Effector memory CD4-positive, alpha-beta T cell (primary cell): Measurements from ENCODE around the gene P2RX1.

Experiments used
- DNase-seq, 3 donors: peaks; one replicate each; pipeline ENCODE4 v3.0.0-alpha.2; 2020
- H3K27ac ChIP-seq: 2 replicates; pipeline ENCODE4 v1.7.0; 2013; ENCODE audit warnings: mild to moderate bottlenecking, low read length, moderate library complexity; ENCODE audit not compliant: insufficient read depth, poor library complexity, severe bottlenecking
- H3K27me3 ChIP-seq: replicated peaks from 2 replicates; pipeline ENCODE4 v1.7.0; 2013; ENCODE audit warnings: mild to moderate bottlenecking, low read length; ENCODE audit not compliant: insufficient read depth, control insufficient read depth, poor library complexity, severe bottlenecking
- H3K36me3 ChIP-seq: 2 replicates; pipeline ENCODE4 v1.7.0; 2013; ENCODE audit warnings: mild to moderate bottlenecking, low read length, moderate library complexity; ENCODE audit not compliant: control insufficient read depth, insufficient read depth
- H3K4me1 ChIP-seq: 2 replicates; pipeline ENCODE4 v1.7.0; 2013; ENCODE audit warnings: low read length, mild to moderate bottlenecking; ENCODE audit not compliant: control insufficient read depth, insufficient read depth, poor library complexity, severe bottlenecking
- H3K4me3 ChIP-seq: 2 replicates; pipeline ENCODE4 v1.7.0; 2013; ENCODE audit warnings: low read length, low read depth, mild to moderate bottlenecking; ENCODE audit not compliant: insufficient read depth, poor library complexity, severe bottlenecking
- H3K9me3 ChIP-seq: 2 replicates; pipeline ENCODE4 v1.7.0; 2013; ENCODE audit warnings: mild to moderate bottlenecking, low read length, moderate library complexity; ENCODE audit not compliant: control insufficient read depth

P2RX1 gene

DNA sequence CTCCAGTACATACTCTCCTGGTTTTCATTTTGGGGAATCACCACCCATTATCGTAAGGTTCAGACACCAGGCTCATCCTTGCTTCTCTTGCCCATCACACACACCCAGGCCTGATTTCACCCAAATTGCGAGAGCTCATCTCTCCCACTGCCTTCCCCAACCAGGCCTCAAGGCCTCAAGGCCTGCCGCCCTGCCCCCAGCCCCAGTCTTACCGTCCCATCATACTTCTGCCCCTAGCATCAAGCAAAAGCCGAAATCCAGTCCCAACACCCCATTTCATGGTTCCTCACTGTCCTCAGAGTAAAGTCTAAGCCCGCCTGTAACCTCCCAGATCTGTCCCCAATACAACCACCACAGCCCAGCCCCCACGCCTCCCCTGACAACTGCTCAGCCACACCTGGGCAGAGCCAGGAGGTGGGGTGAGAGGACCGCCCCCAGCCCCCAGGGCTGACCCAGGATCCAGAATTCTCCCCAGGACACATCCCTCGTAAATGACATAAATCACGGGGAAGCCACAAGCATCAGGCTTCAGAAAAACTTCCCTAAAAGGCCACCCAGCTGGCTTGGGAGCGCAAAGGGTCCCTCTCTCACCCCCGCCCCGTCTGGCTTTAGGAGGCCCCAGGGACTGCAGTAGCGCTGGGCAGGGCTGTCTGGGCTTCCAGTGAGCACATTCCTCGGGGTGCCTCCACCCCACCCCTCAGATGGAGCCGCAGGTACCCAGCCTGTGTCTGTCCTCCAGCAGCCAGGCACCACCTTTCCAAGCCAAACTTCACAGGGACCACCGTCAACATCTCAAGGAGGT, 9.6 kb upstream of the P2RX1 start:
- Histone ChIP-seq H3K27me3 (no peaks in the 10 kb centered on the region), H3K4me1 (no peaks in the 10 kb centered on the region), H3K27ac (no peak overlapping the region), H3K9me3 (no peaks in the 10 kb centered on the region), H3K36me3 (peaks cover 66% of the 10 kb centered on the region), H3K4me3 (no peak overlapping the region)
- no peak for DNase-seq

DNA sequence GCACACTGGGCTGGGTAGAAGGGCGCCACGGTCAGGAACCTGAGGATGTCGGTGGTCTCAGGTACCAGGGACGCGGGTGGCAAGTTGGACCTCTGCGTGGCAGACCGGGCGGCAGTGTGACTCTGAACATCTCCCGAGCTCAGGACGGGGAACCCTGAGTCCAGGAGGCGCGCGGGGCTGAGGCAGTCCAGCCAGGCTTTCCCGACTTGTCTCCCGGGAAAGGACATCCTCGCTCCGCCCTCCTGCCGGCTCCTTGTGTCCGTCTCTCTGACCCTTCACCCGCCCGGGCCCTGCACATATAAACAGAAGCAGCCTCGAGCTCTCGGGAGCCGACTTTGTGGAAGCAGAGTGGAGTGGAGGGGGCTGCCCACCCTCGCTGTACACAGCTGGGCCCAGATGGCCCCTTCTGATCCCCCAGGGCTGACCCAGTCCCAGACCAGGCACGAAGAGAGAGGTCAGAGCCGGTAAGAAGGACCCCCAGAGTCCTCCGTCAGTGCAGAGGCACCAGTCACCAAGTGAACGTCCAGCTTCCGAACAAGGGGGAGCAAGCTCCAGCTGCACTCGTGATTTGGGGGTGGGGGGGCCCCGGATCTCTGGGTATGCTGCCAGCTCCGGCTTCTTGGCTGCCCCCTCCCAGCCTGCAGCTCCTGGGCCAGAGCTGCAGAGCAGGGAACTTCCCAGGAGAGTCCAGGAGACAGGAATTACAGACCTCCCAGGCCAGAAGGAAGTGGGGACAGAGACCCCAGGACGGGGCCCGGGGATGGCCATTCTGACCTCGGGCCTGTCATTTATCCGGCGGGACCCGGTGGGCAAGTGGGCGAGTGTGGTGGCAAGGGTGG, 8.5 kb upstream of the P2RX1 start:
- H3K4me1 ChIP-seq: no peaks in the 10 kb centered on the region
- no peak for DNase-seq
- peaks cover 54% of the 10 kb centered on the region for H3K36me3 ChIP-seq
- H3K4me3 ChIP-seq: no peak overlapping the region
- H3K27ac ChIP-seq: no peak overlapping the region
- H3K9me3 ChIP-seq: no peaks in the 10 kb centered on the region
- H3K27me3 ChIP-seq: no peaks in the 10 kb centered on the region

DNA sequence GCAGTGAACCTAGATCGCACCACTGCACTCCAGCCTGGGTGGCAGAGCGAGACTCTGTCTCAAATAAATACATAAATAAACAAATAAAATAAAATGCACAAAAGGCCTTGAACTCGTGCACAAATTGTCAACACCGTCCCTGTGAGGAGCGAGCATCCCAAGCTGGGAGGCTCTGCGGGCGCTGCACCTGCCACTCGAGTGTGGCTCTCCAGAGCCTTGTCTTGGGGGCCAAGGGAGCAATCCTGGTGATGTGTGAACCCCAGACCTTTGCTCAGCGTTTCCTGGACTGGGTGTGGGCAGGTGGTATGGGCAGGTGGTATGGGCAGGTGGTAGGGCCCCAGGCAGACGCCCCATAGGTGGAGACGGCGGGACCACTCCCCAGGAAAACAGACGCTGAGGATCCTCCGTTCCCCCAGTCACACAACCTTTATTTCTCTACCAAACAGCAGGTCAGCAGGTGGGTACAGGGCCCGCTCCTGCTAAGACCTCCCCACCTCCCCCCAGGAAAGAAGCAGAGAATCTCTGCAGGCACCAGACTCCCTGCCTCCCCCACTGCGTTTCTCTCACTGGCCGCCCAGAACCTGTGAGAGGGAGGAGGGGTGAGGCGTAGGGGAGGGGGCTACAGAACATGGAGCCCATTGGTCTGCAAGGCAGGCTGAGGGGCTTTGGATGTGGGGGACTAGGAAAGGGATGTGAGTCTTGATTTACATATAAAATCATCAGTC, 7.4 kb upstream of the P2RX1 start:
- H3K4me1 ChIP-seq: no peaks in the 10 kb centered on the region
- H3K27ac ChIP-seq: no peak overlapping the region
- no peaks in the 10 kb centered on the region for H3K27me3 ChIP-seq
- no peak overlapping the region for H3K4me3 ChIP-seq
- no peaks in the 10 kb centered on the region for H3K9me3 ChIP-seq
- peaks cover 43% of the 10 kb centered on the region for H3K36me3 ChIP-seq
- no peak for DNase-seq

DNA sequence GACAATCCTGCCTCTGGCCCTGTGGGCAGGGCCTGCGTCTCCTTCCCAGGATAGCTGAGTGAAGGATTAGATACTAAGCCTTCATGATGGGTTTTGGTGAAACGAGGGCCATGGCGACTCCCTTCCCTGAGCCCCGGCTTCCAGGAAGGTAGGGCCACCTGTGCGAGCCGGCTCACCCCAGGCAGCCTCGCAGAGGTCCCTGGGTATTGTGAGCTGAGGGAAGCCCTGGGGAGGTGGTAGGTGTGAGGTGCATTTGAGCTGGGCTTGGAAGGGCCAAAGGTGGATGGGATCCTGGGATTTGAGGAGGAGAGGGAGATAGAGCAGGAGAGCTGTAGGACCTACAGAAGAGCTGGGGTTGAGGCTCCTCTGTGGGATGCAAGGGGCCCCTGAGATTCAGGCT, 6.5 kb upstream of the P2RX1 start:
- H3K27me3 ChIP-seq: no peaks in the 10 kb centered on the region
- peaks cover 35% of the 10 kb centered on the region for H3K36me3 ChIP-seq
- H3K4me3 ChIP-seq: no peak overlapping the region
- no peak for DNase-seq
- no peaks in the 10 kb centered on the region for H3K4me1 ChIP-seq
- H3K27ac ChIP-seq: no peak overlapping the region
- H3K9me3 ChIP-seq: no peaks in the 10 kb centered on the region

DNA sequence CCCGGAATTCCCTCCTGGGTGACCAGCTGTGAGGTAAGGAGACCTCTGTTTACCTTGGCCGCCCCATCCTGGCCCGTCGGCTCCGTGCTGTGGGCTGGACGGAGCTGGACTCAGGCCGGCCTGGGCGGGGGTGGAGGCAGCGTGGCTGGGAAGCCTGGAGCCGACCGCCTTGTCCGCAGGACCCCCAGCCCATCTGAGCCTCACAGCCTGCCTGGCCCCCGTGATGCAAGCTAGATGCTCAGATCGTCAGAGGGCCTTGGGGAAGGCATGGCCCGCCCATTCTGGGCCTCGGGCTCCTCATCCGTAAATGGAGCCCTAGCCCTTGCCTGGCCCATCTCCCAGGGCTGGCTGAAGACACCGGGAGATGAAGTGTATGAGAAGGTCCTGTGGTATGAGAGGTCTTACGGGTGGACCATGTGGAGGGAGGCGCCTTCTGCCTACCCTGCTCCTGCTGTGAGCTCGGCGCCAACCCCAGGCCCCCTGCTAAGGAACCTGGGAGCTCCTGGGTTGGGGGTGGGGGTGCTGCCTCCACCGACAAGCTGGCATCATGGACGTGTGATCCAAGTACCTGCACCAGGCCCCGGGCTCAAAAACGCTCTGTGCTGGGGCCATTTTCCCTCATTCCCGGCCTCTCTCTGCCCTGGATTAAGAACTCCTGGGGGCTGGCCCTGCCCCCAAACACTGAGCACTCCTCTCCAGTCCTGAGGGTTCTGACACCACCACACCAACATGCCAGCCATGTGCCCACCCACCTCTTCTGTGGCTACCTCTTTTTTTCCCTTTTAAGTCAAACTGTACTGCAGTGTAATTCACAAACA, 5.4 kb upstream of the P2RX1 start:
- no peak for DNase-seq
- H3K27me3 ChIP-seq: no peaks in the 10 kb centered on the region
- H3K9me3 ChIP-seq: no peaks in the 10 kb centered on the region
- peaks cover 25% of the 10 kb centered on the region for H3K36me3 ChIP-seq
- peaks cover 6% of the 10 kb centered on the region for H3K4me1 ChIP-seq
- H3K4me3 ChIP-seq: no peak overlapping the region
- no peak overlapping the region for H3K27ac ChIP-seq

DNA sequence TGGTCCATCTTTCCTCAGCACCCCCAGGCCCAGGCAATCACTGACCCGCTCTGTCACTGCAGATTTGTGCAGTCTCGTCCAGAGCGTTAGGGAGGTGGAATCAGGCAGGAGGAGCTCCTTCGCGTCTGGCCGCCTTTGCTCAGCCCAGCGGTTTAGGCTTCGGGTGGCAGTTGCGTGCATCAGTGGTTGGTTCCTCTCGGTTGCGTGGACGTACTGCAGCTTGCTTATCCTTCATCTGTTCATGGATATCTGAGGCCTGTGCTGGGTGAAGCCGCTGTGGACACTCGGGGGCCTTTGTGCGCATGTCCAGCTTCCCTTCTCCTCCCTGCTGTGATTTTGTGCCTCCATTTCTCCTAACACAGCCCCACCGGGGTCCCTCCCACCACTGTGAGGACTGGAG, 4.7 kb upstream of the P2RX1 start:
- Histone ChIP-seq H3K4me1 (peaks cover 13% of the 10 kb centered on the region), H3K9me3 (no peaks in the 10 kb centered on the region), H3K27me3 (no peaks in the 10 kb centered on the region), H3K27ac (no peak overlapping the region), H3K36me3 (peaks cover 21% of the 10 kb centered on the region), H3K4me3 (no peak overlapping the region)
- DNase-seq: no peak

DNA sequence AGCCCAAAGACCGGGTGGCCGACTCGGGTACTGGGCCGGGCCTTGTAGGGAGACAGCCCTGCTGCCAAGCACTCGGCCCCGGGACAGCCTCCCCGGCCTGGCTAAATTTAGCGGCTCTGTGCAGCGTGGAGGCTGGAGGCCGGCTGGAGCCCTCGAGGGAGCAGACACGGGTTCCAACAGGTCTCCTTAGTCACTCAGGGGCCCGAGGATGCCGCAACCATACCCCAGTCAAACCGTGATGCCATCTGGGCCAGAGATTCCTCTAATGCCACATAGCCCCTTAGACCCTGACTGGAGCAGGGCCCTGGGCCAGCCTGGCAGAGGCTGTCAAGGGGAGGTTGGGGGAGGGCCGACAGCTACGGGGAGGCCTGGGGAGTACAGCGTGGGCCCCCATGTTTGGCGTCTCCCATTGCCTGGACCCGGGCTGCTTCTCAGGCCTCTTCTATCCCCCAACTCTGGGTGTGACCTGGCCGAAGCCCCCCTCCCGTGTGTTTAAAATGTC, 2.9 kb upstream of the P2RX1 start:
- peaks cover 2% of the 10 kb centered on the region for H3K36me3 ChIP-seq
- DNase-seq: no peak
- H3K27ac ChIP-seq: no peak overlapping the region
- H3K9me3 ChIP-seq: no peaks in the 10 kb centered on the region
- H3K27me3 ChIP-seq: no peaks in the 10 kb centered on the region
- peaks cover 20% of the 10 kb centered on the region for H3K4me1 ChIP-seq
- no peak overlapping the region for H3K4me3 ChIP-seq

DNA sequence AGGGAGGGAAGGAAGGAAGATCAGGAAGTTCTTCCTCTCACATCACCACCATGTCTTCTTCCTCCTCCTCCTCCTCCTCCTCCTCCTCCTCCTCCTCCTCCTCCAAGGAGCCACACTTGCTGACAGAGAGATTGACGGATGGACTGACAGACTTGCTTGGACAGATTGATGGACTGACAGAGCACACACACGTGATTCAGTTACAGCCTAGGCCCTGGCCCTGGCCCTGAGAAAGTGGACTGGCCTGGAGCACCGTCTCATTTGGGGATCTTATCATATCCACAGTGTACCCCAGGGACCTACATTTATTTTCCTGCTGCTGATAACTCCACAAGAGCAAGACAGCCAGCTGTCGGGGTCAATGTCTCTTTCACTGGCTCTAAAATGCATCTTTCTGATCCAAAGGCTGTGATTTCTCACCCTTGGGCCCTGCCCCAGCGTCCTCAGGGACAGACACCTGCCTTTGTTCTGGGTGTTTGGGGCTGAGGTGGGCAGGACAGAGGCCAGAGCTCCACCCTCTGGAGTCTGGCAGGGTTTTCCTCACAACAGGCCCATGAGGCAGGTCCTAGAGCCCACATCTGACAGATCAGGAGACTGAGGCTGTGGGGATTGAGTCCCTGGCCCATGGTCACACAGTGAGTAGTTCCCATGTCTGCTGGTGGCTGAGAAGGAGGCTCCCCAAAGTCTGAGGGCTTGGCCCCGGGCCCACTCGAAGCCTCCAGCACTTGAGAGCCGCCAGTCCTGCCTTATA, 2.3 kb upstream of the P2RX1 start:
- Histone ChIP-seq H3K9me3 (no peaks in the 10 kb centered on the region), H3K27me3 (no peaks in the 10 kb centered on the region), H3K4me3 (no peak overlapping the region), H3K27ac (no peak overlapping the region), H3K4me1 (peaks cover 26% of the 10 kb centered on the region), H3K36me3 (no peaks in the 10 kb centered on the region)
- no peak for DNase-seq

DNA sequence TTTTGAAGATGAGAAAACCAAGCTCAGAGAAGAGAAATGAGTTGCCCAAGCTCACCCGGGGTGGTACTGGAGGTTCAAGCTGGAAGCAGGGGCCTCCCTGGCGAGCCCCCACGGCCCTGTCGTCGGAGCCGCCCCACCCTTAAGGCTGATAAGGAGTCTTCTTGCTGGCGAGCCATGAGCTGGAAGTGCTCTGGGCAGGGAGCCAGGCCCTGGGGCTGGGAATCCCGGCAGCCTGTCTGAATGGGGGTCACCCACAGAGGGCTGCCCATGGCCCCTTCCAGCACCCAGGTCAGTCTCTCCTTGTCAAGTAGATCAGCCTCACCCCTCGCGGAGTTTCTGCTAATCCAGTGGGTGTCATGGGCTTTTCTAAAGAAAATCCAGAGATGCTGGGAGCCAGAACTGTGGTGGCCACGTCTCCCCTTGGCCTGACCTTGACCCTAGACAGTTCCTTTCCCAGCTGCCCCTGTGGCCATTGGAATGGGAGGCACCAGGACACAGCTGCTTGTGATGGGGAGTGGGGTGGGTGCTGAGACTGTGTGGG, 1.2 kb upstream of the P2RX1 start:
- H3K27me3 ChIP-seq: no peaks in the 10 kb centered on the region
- H3K4me3 ChIP-seq: no peak overlapping the region
- no peak for DNase-seq
- no peak overlapping the region for H3K27ac ChIP-seq
- peaks cover 28% of the 10 kb centered on the region for H3K4me1 ChIP-seq
- no peaks in the 10 kb centered on the region for H3K36me3 ChIP-seq
- no peaks in the 10 kb centered on the region for H3K9me3 ChIP-seq
